NCI-H2107 treated with DMSO at 0.1 percent for 48 hours (cell line): ENCODE data around the gene SORBS2.

Source experiments
- DNase-seq: peaks from one replicate; lab custom pipeline; 2025; ENCODE audit not compliant: unreplicated experiment; lab: John Stamatoyannopoulos, UW

SORBS2 gene

GRCh38 chr4:185592438-185592837, 219.6 kb downstream of the SORBS2 start:
- DNase-seq: no peak

GRCh38 chr4:185591679-185592141, 220.3 kb downstream of the SORBS2 start:
- DNase-seq: no peak

GRCh38 chr4:185590982-185591381, 221.0 kb downstream of the SORBS2 start:
- no peak for DNase-seq

GRCh38 chr4:185589067-185589836, 222.7 kb downstream of the SORBS2 start:
- DNase-seq: no peak

GRCh38 chr4:185587427-185588161, 224.4 kb downstream of the SORBS2 start:
- DNase-seq: no peak

GRCh38 chr4:185587030-185587426, 225.0 kb downstream of the SORBS2 start:
- DNase-seq: no peak

GRCh38 chr4:185585211-185585610, 226.8 kb downstream of the SORBS2 start:
- DNase-seq: no peak

GRCh38 chr4:185583813-185584212, 228.2 kb downstream of the SORBS2 start:
- no peak for DNase-seq

- DNase-seq: no peak
These were observed 229.2 kb downstream of the SORBS2 start for GRCh38 chr4:185582651-185583400.

- no peak for DNase-seq
These were observed 231.3 kb downstream of the SORBS2 start for GRCh38 chr4:185580699-185581098.

GRCh38 chr4:185578284-185578683, 233.7 kb downstream of the SORBS2 start:
- no peak for DNase-seq

- no peak for DNase-seq
These were observed 234.7 kb downstream of the SORBS2 start for GRCh38 chr4:185576962-185577950.

- no peak for DNase-seq
These were observed 235.6 kb downstream of the SORBS2 start for GRCh38 chr4:185576314-185576961.

- DNase-seq: peak; percentile 76
These were observed 238.3 kb downstream of the SORBS2 start for GRCh38 chr4:185573651-185574199.

- no peak for DNase-seq
These were observed 241.3 kb downstream of the SORBS2 start for GRCh38 chr4:185570727-185571126.

- DNase-seq: no peak
These were observed 244.3 kb downstream of the SORBS2 start for GRCh38 chr4:185567381-185568376.

- DNase-seq: no peak
These were observed 245.0 kb downstream of the SORBS2 start for GRCh38 chr4:185566972-185567371.

GRCh38 chr4:185566425-185566824, 245.6 kb downstream of the SORBS2 start:
- DNase-seq: no peak
